ENCODE measurements around the gene FAM107A.

The FAM107A gene

GRCh38 chr3:58566398-58567250, 10.6 kb downstream of the FAM107A start:
- Histone ChIP-seq H3K27me3 (ENCODE audit: insufficient read depth, low read length, poor library complexity) (no peaks in the 10 kb centered on the region), H3K36me3 (ENCODE audit: control insufficient read depth, insufficient read depth, low read length) (no peaks in the 10 kb centered on the region), H3K4me2 (ENCODE audit: low read length) (no peak overlapping the region), H4K5ac (ENCODE audit: low read length) (no peak overlapping the region), H3K79me2 (ENCODE audit: control insufficient read depth, insufficient read depth, low read length) (no peaks in the 10 kb centered on the region), H3K4me3 (ENCODE audit: low read length) (no peak overlapping the region), H3K56ac (ENCODE audit: low read length) (no peak overlapping the region), H4K8ac (ENCODE audit: low read depth, low read length) (no peak overlapping the region), H2BK15ac (replicated peaks; ENCODE audit: low read depth) (no peak overlapping the region), H3K4me1 (ENCODE audit: control insufficient read depth, low read depth, low read length) (peaks cover 5% of the 10 kb centered on the region), H2BK120ac (ENCODE audit: low read depth, low read length) (no peak overlapping the region), H2BK5ac (ENCODE audit: low read length) (no peak overlapping the region), H3K27ac (ENCODE audit: low read depth, low read length) (no peak overlapping the region), H2AK5ac (ENCODE audit: low read length) (no peak overlapping the region), H3K9ac (ENCODE audit: low read length) (no peak overlapping the region), H3K18ac (ENCODE audit: low read length) (no peak overlapping the region), H3K4ac (ENCODE audit: low read depth, low read length) (no peak overlapping the region), H3K79me1 (ENCODE audit: low read length) (no peaks in the 10 kb centered on the region), H3K23ac (ENCODE audit: low read length) (no peak overlapping the region)
- no CpG with 5 or more reads among the region's 9 CpGs for WGBS (ENCODE audit: extremely low coverage, insufficient coverage, low lambda C conversion rate)
- DNase-seq: no peak

DNA sequence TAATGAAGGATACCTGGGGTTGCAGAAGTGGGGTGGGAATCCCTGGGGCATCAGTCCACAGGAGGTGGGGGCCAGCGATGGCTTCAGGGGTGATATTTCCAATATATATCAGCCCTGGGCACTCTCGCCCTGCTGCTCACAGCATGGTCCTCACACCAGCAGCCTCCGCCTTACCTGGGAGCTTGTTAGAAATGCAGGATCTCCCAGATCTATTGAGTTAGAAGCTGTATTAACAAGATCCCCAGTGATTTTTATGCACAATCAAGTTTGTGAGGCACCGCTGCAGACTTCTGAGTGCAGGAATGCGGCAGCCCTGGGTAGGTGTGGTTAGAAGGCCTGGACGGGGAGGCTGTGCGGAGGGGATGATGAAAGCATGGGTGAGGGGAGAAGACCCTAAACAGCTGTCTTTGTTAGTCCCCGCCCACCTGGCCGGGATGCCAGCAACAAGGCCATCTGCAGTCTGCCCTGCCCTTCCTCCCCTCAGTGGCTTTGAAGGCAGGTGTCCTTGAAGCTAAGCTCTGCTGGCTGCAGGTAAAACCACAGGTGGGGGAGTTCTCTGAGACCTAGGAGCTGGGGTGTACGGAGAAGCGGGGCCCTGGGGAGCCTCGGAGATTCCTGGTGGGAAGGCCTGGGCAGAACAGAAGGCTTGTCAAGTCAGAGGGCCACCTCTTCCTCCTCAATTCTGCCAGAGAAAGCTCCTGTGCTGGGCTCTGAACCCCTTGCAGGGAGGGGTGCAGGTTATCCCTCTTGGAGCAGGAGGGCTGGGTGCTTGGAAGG, 11.4 kb downstream of the FAM107A start:
- H2BK15ac ChIP-seq (replicated peaks; ENCODE audit: low read depth): no peak overlapping the region
- no peak overlapping the region for H4K8ac ChIP-seq (ENCODE audit: low read depth, low read length)
- H2BK5ac ChIP-seq (ENCODE audit: low read length): no peak overlapping the region
- H3K4me1 ChIP-seq (ENCODE audit: control insufficient read depth, low read depth, low read length): peaks cover 6% of the 10 kb centered on the region
- no peak overlapping the region for H3K4ac ChIP-seq (ENCODE audit: low read depth, low read length)
- no CpG with 5 or more reads among the region's 12 CpGs for WGBS (ENCODE audit: extremely low coverage, insufficient coverage, low lambda C conversion rate)
- DNase-seq: peak; percentile 64
- no peak overlapping the region for H3K4me3 ChIP-seq (ENCODE audit: low read length)
- no peaks in the 10 kb centered on the region for H3K79me1 ChIP-seq (ENCODE audit: low read length)
- no peak overlapping the region for H3K23ac ChIP-seq (ENCODE audit: low read length)
- no peaks in the 10 kb centered on the region for H3K36me3 ChIP-seq (ENCODE audit: control insufficient read depth, insufficient read depth, low read length)
- no peaks in the 10 kb centered on the region for H3K27me3 ChIP-seq (ENCODE audit: insufficient read depth, low read length, poor library complexity)
- H3K4me2 ChIP-seq (ENCODE audit: low read length): no peak overlapping the region
- H3K27ac ChIP-seq (ENCODE audit: low read depth, low read length): no peak overlapping the region
- no peak overlapping the region for H2AK5ac ChIP-seq (ENCODE audit: low read length)
- no peak overlapping the region for H3K9ac ChIP-seq (ENCODE audit: low read length)
- H3K56ac ChIP-seq (ENCODE audit: low read length): no peak overlapping the region
- H3K18ac ChIP-seq (ENCODE audit: low read length): no peak overlapping the region
- no peaks in the 10 kb centered on the region for H3K79me2 ChIP-seq (ENCODE audit: control insufficient read depth, insufficient read depth, low read length)
- H2BK120ac ChIP-seq (ENCODE audit: low read depth, low read length): no peak overlapping the region
- H4K5ac ChIP-seq (ENCODE audit: low read length): no peak overlapping the region

DNA sequence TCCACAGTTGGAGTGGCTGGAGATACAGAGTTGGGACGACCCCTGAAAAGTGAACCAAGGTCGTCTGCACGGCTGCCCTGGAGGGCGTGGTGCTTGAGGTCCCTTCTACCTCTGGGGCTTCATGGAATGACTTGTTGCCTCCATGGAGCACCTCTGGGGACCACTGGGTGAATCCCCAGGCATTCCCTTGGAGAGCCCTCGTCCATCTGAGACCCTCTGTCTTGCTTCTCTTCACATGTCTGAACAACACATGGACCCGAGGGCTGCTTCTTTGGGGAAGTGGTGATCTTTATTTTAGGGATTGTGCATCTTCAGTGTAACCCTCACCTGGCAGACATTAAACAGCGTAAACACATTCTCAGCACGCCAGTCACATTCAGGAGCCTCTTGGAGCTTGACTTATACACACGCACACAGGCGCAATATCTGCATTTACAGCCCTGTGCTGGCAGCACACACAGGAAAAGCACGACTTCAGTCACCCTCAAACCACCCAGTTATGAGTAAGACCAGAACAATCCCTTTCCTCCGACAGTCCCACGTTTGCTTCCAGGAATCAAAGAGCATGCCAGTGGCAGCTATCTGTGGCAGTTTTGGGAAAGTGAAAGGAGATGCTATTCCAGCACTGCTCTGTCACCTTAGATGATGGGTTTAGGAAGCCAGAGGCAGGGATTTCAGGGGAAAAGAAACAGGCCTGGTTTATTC, 12.6 kb downstream of the FAM107A start:
- Histone ChIP-seq H2BK5ac (ENCODE audit: low read length) (no peak overlapping the region), H3K79me1 (ENCODE audit: low read length) (no peaks in the 10 kb centered on the region), H4K5ac (ENCODE audit: low read length) (no peak overlapping the region), H3K27me3 (ENCODE audit: insufficient read depth, low read length, poor library complexity) (no peaks in the 10 kb centered on the region), H3K4ac (ENCODE audit: low read depth, low read length) (no peak overlapping the region), H4K8ac (ENCODE audit: low read depth, low read length) (no peak overlapping the region), H3K36me3 (ENCODE audit: control insufficient read depth, insufficient read depth, low read length) (no peaks in the 10 kb centered on the region), H3K4me2 (ENCODE audit: low read length) (no peak overlapping the region), H3K56ac (ENCODE audit: low read length) (no peak overlapping the region), H2AK5ac (ENCODE audit: low read length) (no peak overlapping the region), H3K23ac (ENCODE audit: low read length) (no peak overlapping the region), H3K9ac (ENCODE audit: low read length) (no peak overlapping the region), H3K18ac (ENCODE audit: low read length) (no peak overlapping the region), H3K4me3 (ENCODE audit: low read length) (no peak overlapping the region), H3K27ac (ENCODE audit: low read depth, low read length) (no peak overlapping the region), H2BK15ac (replicated peaks; ENCODE audit: low read depth) (no peak overlapping the region), H3K79me2 (ENCODE audit: control insufficient read depth, insufficient read depth, low read length) (no peaks in the 10 kb centered on the region), H3K4me1 (ENCODE audit: control insufficient read depth, low read depth, low read length) (peaks cover 6% of the 10 kb centered on the region), H2BK120ac (ENCODE audit: low read depth, low read length) (no peak overlapping the region)
- WGBS (ENCODE audit: extremely low coverage, insufficient coverage, low lambda C conversion rate): no CpG with 5 or more reads among the region's 13 CpGs
- DNase-seq: peak; percentile 55

DNA sequence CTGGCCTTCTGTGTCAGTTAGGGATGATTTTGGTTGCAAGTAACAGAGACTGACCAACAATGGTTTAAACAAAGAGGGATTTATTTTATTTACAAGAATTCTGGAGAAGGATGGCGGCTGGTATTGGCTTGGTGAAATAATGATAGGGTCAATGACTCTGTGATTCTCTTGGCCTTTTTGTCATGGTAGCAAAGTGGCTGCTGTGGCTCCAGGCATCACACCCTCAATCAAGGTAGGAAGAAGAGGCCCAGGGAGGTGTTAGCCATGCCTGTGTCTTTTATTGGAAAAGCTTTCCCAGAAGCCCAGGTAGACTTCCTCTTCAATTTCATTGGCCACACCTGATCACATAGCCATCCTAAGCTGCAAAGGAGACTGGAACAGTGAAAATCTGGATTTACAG, 13.1 kb downstream of the FAM107A start:
- Histone ChIP-seq H3K23ac (ENCODE audit: low read length) (no peak overlapping the region), H2BK15ac (replicated peaks; ENCODE audit: low read depth) (no peak overlapping the region), H3K4ac (ENCODE audit: low read depth, low read length) (no peak overlapping the region), H3K27me3 (ENCODE audit: insufficient read depth, low read length, poor library complexity) (no peaks in the 10 kb centered on the region), H3K4me1 (ENCODE audit: control insufficient read depth, low read depth, low read length) (peaks cover 6% of the 10 kb centered on the region), H3K4me2 (ENCODE audit: low read length) (no peak overlapping the region), H3K79me1 (ENCODE audit: low read length) (no peaks in the 10 kb centered on the region), H2BK5ac (ENCODE audit: low read length) (no peak overlapping the region), H2AK5ac (ENCODE audit: low read length) (no peak overlapping the region), H3K79me2 (ENCODE audit: control insufficient read depth, insufficient read depth, low read length) (no peaks in the 10 kb centered on the region), H3K18ac (ENCODE audit: low read length) (no peak overlapping the region), H3K4me3 (ENCODE audit: low read length) (no peak overlapping the region), H3K36me3 (ENCODE audit: control insufficient read depth, insufficient read depth, low read length) (no peaks in the 10 kb centered on the region), H3K27ac (ENCODE audit: low read depth, low read length) (no peak overlapping the region), H4K5ac (ENCODE audit: low read length) (no peak overlapping the region), H4K8ac (ENCODE audit: low read depth, low read length) (no peak overlapping the region), H3K9ac (ENCODE audit: low read length) (no peak overlapping the region), H2BK120ac (ENCODE audit: low read depth, low read length) (no peak overlapping the region), H3K56ac (ENCODE audit: low read length) (no peak overlapping the region)
- DNase-seq: no peak
- WGBS (ENCODE audit: extremely low coverage, insufficient coverage, low lambda C conversion rate): no CpG with 5 or more reads among the region's 1 CpG

- no peak overlapping the region for H3K56ac ChIP-seq (ENCODE audit: low read length)
- H2AK5ac ChIP-seq (ENCODE audit: low read length): no peak overlapping the region
- H2BK5ac ChIP-seq (ENCODE audit: low read length): no peak overlapping the region
- H2BK120ac ChIP-seq (ENCODE audit: low read depth, low read length): no peak overlapping the region
- no peak overlapping the region for H3K4me3 ChIP-seq (ENCODE audit: low read length)
- H3K27ac ChIP-seq (ENCODE audit: low read depth, low read length): no peak overlapping the region
- H3K27me3 ChIP-seq (ENCODE audit: insufficient read depth, low read length, poor library complexity): no peaks in the 10 kb centered on the region
- no peak overlapping the region for H3K4ac ChIP-seq (ENCODE audit: low read depth, low read length)
- H3K18ac ChIP-seq (ENCODE audit: low read length): no peak overlapping the region
- H3K4me2 ChIP-seq (ENCODE audit: low read length): no peak overlapping the region
- H3K79me1 ChIP-seq (ENCODE audit: low read length): no peaks in the 10 kb centered on the region
- H3K4me1 ChIP-seq (ENCODE audit: control insufficient read depth, low read depth, low read length): peaks cover 6% of the 10 kb centered on the region
- H3K79me2 ChIP-seq (ENCODE audit: control insufficient read depth, insufficient read depth, low read length): no peaks in the 10 kb centered on the region
- no peaks in the 10 kb centered on the region for H3K36me3 ChIP-seq (ENCODE audit: control insufficient read depth, insufficient read depth, low read length)
- H4K8ac ChIP-seq (ENCODE audit: low read depth, low read length): no peak overlapping the region
- H2BK15ac ChIP-seq (replicated peaks; ENCODE audit: low read depth): no peak overlapping the region
- no peak overlapping the region for H3K23ac ChIP-seq (ENCODE audit: low read length)
- no CpG with 5 or more reads among the region's 6 CpGs for WGBS (ENCODE audit: extremely low coverage, insufficient coverage, low lambda C conversion rate)
- no peak overlapping the region for H3K9ac ChIP-seq (ENCODE audit: low read length)
- no peak overlapping the region for H4K5ac ChIP-seq (ENCODE audit: low read length)
- no peak for DNase-seq
Measured at GRCh38 chr3:58563386-58564035, 13.7 kb downstream of the FAM107A start.

Measured in mesendoderm (in vitro differentiated cells).